GM12891 (cell line): ENCODE data around the gene ZNF846.

Experiments
- PAX5 ChIP-seq: IDR thresholded peaks from 2 replicates; pipeline ENCODE4 v1.6.1; 2011; ENCODE audit warnings: low read length, moderate library complexity, mild to moderate bottlenecking; ENCODE audit not compliant: insufficient read depth, severe bottlenecking
- POLR2A ChIP-seq: IDR thresholded peaks from 2 replicates; pipeline ENCODE4 v1.6.1; 2011; ENCODE audit warnings: low read depth, low read length, control low read depth
- POLR2AphosphoS5 ChIP-seq: IDR thresholded peaks from 2 replicates; pipeline ENCODE4 v1.6.1; 2011; ENCODE audit warnings: low read depth, low read length, control low read depth
- POU2F2 ChIP-seq: IDR thresholded peaks from 2 replicates; pipeline ENCODE4 v1.6.1; 2011; ENCODE audit warnings: low read depth, mild to moderate bottlenecking, control low read depth, low read length, moderate library complexity
- SPI1 ChIP-seq: IDR thresholded peaks from 2 replicates; pipeline ENCODE4 v1.6.1; 2011; ENCODE audit warnings: low read depth, low read length, control low read depth
- TAF1 ChIP-seq: IDR thresholded peaks from 2 replicates; pipeline ENCODE4 v1.6.1; 2011; ENCODE audit warnings: low read depth, low read length, control low read depth

GRCh38 chr19:9796113-9796773 lies 27.7 kb upstream of the ZNF846 start:
- TF ChIP-seq POLR2A (no peak), POLR2AphosphoS5 (no peak), TAF1 (no peak), SPI1 (no peak), PAX5 (no peak), POU2F2 (no peak)
